ENCODE data around the gene ZNF697.
A peak's percentile ranks its signal among the peaks of the same experiment; 100 is the strongest.

The ZNF697 gene

DNA sequence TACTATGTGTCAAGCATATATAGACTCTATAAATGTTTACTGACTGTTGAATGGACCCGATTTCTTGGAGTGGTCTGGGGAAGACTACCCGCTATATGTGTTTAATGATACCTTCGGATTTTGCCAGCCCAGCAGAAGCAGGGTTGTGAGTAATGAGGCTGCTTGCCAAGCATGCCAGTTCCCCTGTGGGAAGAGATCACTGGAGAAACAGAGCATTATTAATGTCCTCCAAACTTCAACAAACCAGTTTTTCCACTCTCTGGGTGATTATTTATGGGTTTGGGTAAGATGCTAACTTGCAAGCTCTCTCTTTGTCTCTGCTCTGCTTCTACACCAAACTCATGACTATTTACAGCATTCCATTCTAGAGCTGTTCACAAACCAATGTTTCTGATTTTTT lies 38.6 kb upstream of the ZNF697 start (continued):
- TF ChIP-seq OSR2 (tag by site-specific recombination; IDR thresholded peaks at IDR 0.05) (no peak), HOXD13 (CRISPR knock-in tag; IDR thresholded peaks at IDR 0.05; ENCODE audit: borderline replicate concordance) (no peak), ZNF416 (tag by site-specific recombination; IDR thresholded peaks at IDR 0.05) (no peak), ZNF324 (tag by site-specific recombination; IDR thresholded peaks at IDR 0.05) (no peak), ZNF404 (tag by site-specific recombination; IDR thresholded peaks at IDR 0.05) (no peak), ZNF112 (tag by site-specific recombination; IDR thresholded peaks at IDR 0.05) (no peak)
- TF ChIP-seq, protein P1, sequence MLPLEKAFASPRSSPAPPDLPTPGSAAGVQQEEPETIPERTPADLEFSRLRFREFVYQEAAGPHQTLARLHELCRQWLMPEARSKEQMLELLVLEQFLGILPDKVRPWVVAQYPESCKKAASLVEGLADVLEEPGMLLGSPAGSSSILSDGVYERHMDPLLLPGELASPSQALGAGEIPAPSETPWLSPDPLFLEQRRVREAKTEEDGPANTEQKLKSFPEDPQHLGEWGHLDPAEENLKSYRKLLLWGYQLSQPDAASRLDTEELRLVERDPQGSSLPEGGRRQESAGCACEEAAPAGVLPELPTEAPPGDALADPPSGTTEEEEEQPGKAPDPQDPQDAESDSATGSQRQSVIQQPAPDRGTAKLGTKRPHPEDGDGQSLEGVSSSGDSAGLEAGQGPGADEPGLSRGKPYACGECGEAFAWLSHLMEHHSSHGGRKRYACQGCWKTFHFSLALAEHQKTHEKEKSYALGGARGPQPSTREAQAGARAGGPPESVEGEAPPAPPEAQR (tag by site-specific recombination; IDR thresholded peaks at IDR 0.05) = no peak
- TF ChIP-seq, protein P2, sequence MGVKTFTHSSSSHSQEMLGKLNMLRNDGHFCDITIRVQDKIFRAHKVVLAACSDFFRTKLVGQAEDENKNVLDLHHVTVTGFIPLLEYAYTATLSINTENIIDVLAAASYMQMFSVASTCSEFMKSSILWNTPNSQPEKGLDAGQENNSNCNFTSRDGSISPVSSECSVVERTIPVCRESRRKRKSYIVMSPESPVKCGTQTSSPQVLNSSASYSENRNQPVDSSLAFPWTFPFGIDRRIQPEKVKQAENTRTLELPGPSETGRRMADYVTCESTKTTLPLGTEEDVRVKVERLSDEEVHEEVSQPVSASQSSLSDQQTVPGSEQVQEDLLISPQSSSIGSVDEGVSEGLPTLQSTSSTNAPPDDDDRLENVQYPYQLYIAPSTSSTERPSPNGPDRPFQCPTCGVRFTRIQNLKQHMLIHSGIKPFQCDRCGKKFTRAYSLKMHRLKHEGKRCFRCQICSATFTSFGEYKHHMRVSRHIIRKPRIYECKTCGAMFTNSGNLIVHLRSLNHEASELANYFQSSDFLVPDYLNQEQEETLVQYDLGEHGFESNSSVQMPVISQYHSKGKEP (tag by site-specific recombination; IDR thresholded peaks at IDR 0.05) = no peak
- TF ChIP-seq, protein P3, sequence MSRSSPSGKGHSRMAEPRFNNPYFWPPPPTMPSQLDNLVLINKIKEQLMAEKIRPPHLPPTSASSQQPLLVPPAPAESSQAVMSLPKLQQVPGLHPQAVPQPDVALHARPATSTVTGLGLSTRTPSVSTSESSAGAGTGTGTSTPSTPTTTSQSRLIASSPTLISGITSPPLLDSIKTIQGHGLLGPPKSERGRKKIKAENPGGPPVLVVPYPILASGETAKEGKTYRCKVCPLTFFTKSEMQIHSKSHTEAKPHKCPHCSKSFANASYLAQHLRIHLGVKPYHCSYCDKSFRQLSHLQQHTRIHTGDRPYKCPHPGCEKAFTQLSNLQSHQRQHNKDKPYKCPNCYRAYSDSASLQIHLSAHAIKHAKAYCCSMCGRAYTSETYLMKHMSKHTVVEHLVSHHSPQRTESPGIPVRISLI (tag by site-specific recombination; IDR thresholded peaks at IDR 0.05) = no peak

DNA sequence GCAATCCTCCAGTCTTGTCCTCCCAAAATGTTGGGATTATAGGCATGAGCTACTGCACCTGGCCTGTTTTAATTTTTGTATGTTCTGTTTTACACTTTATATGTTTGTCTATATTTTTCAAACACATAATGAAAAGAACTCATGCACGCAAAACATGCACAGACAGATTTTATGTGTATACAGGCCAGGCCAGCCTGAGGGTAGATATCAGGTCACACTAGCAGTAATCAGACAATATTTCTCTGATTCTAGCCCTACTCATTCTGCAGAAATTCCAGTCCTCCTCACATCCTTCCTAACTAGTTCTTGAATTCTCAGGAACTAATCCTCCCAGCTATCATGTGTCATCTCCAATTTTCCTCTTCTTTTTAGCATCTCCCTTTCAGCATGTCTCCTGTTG lies 35.8 kb upstream of the ZNF697 start:
- H3K27ac ChIP-seq (ENCODE audit: extremely low read depth, low read depth, low read length) = no peak overlapping the region
- TF ChIP-seq, protein P4, sequence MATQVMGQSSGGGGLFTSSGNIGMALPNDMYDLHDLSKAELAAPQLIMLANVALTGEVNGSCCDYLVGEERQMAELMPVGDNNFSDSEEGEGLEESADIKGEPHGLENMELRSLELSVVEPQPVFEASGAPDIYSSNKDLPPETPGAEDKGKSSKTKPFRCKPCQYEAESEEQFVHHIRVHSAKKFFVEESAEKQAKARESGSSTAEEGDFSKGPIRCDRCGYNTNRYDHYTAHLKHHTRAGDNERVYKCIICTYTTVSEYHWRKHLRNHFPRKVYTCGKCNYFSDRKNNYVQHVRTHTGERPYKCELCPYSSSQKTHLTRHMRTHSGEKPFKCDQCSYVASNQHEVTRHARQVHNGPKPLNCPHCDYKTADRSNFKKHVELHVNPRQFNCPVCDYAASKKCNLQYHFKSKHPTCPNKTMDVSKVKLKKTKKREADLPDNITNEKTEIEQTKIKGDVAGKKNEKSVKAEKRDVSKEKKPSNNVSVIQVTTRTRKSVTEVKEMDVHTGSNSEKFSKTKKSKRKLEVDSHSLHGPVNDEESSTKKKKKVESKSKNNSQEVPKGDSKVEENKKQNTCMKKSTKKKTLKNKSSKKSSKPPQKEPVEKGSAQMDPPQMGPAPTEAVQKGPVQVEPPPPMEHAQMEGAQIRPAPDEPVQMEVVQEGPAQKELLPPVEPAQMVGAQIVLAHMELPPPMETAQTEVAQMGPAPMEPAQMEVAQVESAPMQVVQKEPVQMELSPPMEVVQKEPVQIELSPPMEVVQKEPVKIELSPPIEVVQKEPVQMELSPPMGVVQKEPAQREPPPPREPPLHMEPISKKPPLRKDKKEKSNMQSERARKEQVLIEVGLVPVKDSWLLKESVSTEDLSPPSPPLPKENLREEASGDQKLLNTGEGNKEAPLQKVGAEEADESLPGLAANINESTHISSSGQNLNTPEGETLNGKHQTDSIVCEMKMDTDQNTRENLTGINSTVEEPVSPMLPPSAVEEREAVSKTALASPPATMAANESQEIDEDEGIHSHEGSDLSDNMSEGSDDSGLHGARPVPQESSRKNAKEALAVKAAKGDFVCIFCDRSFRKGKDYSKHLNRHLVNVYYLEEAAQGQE (tag by site-specific recombination; IDR thresholded peaks at IDR 0.05) = no peak
- TF ChIP-seq, protein P2 (tag by site-specific recombination; IDR thresholded peaks at IDR 0.05) = peak; percentile 75
- no peaks in the 10 kb centered on the region for H3K36me3 ChIP-seq (ENCODE audit: control insufficient read depth in 2 of 2, insufficient read depth in 1 of 2, low read length in 2 of 2)
- H3K4me3 ChIP-seq (ENCODE audit: low read depth, low read length) = no peak overlapping the region
- ChIA-PET POLR2A (interaction anchor here (0.6 kb wide), 1 partner anchor 34 kb away, joined by 3 read pairs; no protein-coding TSS in a partner anchor), CTCF (interaction anchor here (1.5 kb wide), 1 partner anchor 8 kb away, joined by 5 read pairs; no protein-coding TSS in a partner anchor)
- no peaks in the 10 kb centered on the region for H3K4me1 ChIP-seq (ENCODE audit: control insufficient read depth, insufficient read depth, low read length)
- H3K9me3 ChIP-seq (ENCODE audit: control insufficient read depth, insufficient read depth, low read depth, low read length) = no peaks in the 10 kb centered on the region

DNA sequence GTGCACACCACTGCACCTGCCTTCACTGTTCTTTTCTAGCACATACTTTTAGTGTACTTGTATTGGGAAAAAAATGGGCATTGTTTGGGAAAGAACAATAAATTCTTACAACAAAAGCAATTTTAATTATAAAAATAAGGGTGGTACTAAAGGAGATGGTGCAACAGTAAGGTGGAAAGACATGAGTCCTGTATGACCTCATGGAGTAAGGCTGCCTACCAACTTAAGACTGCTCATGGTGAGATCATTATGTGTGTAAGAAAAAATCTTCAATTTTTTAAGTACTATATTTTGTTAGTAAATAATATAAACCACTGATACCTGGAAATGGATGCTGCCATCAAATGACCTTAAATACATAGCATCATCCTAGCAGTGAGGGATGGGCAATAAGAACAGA lies 34.1 kb upstream of the ZNF697 start:
- TF ChIP-seq ZNF175 (tag by site-specific recombination; IDR thresholded peaks at IDR 0.05) = no peak
- ChIA-PET CTCF (interaction anchor here (0.6 kb wide), 1 partner anchor 20 kb away, joined by 3 read pairs; no protein-coding TSS in a partner anchor), POLR2A (no interaction called here)

More for the DNA sequence above, 34.1 kb upstream of the ZNF697 start:
- no peaks in the 10 kb centered on the region for H3K4me1 ChIP-seq (ENCODE audit: control insufficient read depth, insufficient read depth, low read length)
- H3K4me3 ChIP-seq (ENCODE audit: low read depth, low read length) = no peak overlapping the region
- no peak overlapping the region for H3K27ac ChIP-seq (ENCODE audit: extremely low read depth, low read depth, low read length)
- no peaks in the 10 kb centered on the region for H3K9me3 ChIP-seq (ENCODE audit: control insufficient read depth, insufficient read depth, low read depth, low read length)
- no peaks in the 10 kb centered on the region for H3K36me3 ChIP-seq (ENCODE audit: control insufficient read depth in 2 of 2, insufficient read depth in 1 of 2, low read length in 2 of 2)
